ENCODE measurements around the gene ATRNL1.

DNA sequence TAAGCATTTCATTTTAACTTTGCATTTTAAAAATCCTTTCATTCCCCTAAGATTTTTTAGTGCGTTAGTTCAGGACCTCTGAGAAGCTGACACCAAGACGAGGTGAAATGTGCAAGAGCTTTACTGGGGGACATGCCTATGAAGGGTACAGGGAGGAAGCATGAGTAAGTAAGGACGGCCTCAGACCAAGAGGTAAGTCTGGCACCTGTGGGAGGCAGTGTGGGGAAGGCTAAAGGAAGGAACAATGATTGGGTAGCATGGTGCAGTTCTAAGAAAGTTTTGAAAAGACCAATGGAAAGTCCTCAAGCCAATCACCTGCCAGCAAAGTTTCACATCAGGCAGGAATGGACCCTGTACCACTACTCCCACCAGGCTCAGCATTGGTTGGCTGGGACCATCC lies 810.7 kb downstream of the ATRNL1 start:
- TF ChIP-seq, protein P1, sequence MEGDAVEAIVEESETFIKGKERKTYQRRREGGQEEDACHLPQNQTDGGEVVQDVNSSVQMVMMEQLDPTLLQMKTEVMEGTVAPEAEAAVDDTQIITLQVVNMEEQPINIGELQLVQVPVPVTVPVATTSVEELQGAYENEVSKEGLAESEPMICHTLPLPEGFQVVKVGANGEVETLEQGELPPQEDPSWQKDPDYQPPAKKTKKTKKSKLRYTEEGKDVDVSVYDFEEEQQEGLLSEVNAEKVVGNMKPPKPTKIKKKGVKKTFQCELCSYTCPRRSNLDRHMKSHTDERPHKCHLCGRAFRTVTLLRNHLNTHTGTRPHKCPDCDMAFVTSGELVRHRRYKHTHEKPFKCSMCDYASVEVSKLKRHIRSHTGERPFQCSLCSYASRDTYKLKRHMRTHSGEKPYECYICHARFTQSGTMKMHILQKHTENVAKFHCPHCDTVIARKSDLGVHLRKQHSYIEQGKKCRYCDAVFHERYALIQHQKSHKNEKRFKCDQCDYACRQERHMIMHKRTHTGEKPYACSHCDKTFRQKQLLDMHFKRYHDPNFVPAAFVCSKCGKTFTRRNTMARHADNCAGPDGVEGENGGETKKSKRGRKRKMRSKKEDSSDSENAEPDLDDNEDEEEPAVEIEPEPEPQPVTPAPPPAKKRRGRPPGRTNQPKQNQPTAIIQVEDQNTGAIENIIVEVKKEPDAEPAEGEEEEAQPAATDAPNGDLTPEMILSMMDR (IDR thresholded peaks at IDR 0.05; ENCODE audit: low read depth, low read length): no peak
- no peak for TF ChIP-seq EZH2phosphoT487 (IDR thresholded peaks at IDR 0.05; ENCODE audit: low read depth)
